Activated naive CD8-positive, alpha-beta T cell (primary cell): ENCODE data around the gene SCARB1.
"Not testable (repeated sequence)": the region's sequence is repeated elsewhere in the genome, so short reads cannot be mapped to it uniquely, and the experiment has no call there.

Source experiments
- H3K27ac Mint-ChIP-seq: one replicate; pipeline ENCODE4 v1.8.0; 2021; ENCODE audit warnings: mixed read lengths
- H3K27me3 Mint-ChIP-seq: one replicate; pipeline ENCODE4 v1.8.0; 2021; ENCODE audit warnings: mixed read lengths
- H3K36me3 Mint-ChIP-seq: one replicate; pipeline ENCODE4 v1.8.0; 2021; ENCODE audit warnings: mixed read lengths
- H3K4me1 Mint-ChIP-seq: one replicate; pipeline ENCODE4 v1.8.0; 2021; ENCODE audit warnings: low read depth, mixed read lengths
- H3K4me3 Mint-ChIP-seq: one replicate; pipeline ENCODE4 v1.8.0; 2021; ENCODE audit warnings: mild to moderate bottlenecking, mixed read lengths
- H3K9me3 Mint-ChIP-seq: one replicate; pipeline ENCODE4 v1.8.0; 2021; ENCODE audit warnings: low read depth, mixed read lengths

Gene SCARB1

GRCh38 chr12:124863416-124864325 lies at the start of gene SCARB1:
Gene SCARB1 (minus strand): TSS chr12:124863864. CDS start chr12:124863720, 144 bp downstream.
- Mint-ChIP-seq H3K4me3 (peak within 1 kb of the TSS; percentile 87), H3K36me3 (no peaks in the 10 kb centered on the region), H3K4me1 (peaks cover 21% of the 10 kb centered on the region), H3K27me3 (peaks cover 3% of the 10 kb centered on the region), H3K27ac (peak within 1 kb of the TSS; percentile 96), H3K9me3 (no peaks in the 10 kb centered on the region)

GRCh38 chr12:124912529-124913287 lies 49.0 kb upstream of the SCARB1 start:
- not testable (repeated sequence) for H3K9me3 Mint-ChIP-seq
- peak overlapping the region; percentile 98 for H3K27ac Mint-ChIP-seq

GRCh38 chr12:124911521-124911920 lies 47.9 kb upstream of the SCARB1 start:
- H3K36me3 Mint-ChIP-seq, result peaks cover 21% of the 10 kb centered on the region
- H3K4me1 Mint-ChIP-seq, result peaks cover 55% of the 10 kb centered on the region
- H3K4me3 Mint-ChIP-seq, result peak overlapping the region; percentile 72
- peak overlapping the region; percentile 67 for H3K27ac Mint-ChIP-seq
- H3K9me3 Mint-ChIP-seq, H3K27me3 Mint-ChIP-seq: not testable (repeated sequence)

More at GRCh38 chr12:124912529-124913287, 49.0 kb upstream of the SCARB1 start:
- peak overlapping the region; percentile 99 for H3K4me3 Mint-ChIP-seq
- peaks cover 21% of the 10 kb centered on the region for H3K36me3 Mint-ChIP-seq
- peaks cover 60% of the 10 kb centered on the region for H3K4me1 Mint-ChIP-seq
- H3K27me3 Mint-ChIP-seq, result not testable (repeated sequence)

- Mint-ChIP-seq H3K9me3 (no peaks in the 10 kb centered on the region), H3K27me3 (no peaks in the 10 kb centered on the region), H3K4me3 (peak overlapping the region; percentile 72), H3K4me1 (peaks cover 53% of the 10 kb centered on the region), H3K36me3 (peaks cover 21% of the 10 kb centered on the region), H3K27ac (peak overlapping the region; percentile 67)
Observed at GRCh38 chr12:124910561-124911478, 47.2 kb upstream of the SCARB1 start.

- H3K27me3 Mint-ChIP-seq, result no peaks in the 10 kb centered on the region
- no peaks in the 10 kb centered on the region for H3K9me3 Mint-ChIP-seq
- peak overlapping the region; percentile 54 for H3K27ac Mint-ChIP-seq
- H3K4me1 Mint-ChIP-seq, result peaks cover 48% of the 10 kb centered on the region
- H3K36me3 Mint-ChIP-seq, result peaks cover 21% of the 10 kb centered on the region
- peak overlapping the region; percentile 72 for H3K4me3 Mint-ChIP-seq
Observed at GRCh38 chr12:124909831-124910560, 46.3 kb upstream of the SCARB1 start.

GRCh38 chr12:124906606-124907261 lies 43.1 kb upstream of the SCARB1 start:
- Mint-ChIP-seq H3K36me3 (peaks cover 5% of the 10 kb centered on the region), H3K4me3 (no peak overlapping the region), H3K9me3 (no peaks in the 10 kb centered on the region), H3K27me3 (no peaks in the 10 kb centered on the region), H3K27ac (no peak overlapping the region), H3K4me1 (peaks cover 31% of the 10 kb centered on the region)

GRCh38 chr12:124904306-124905098 lies 40.8 kb upstream of the SCARB1 start:
- Mint-ChIP-seq H3K27ac (no peak overlapping the region), H3K4me3 (no peak overlapping the region), H3K36me3 (no peaks in the 10 kb centered on the region), H3K9me3 (no peaks in the 10 kb centered on the region), H3K27me3 (no peaks in the 10 kb centered on the region), H3K4me1 (peaks cover 12% of the 10 kb centered on the region)

- Mint-ChIP-seq H3K36me3 (no peaks in the 10 kb centered on the region), H3K27me3 (no peaks in the 10 kb centered on the region), H3K27ac (no peak overlapping the region), H3K4me1 (peaks cover 24% of the 10 kb centered on the region), H3K9me3 (no peaks in the 10 kb centered on the region), H3K4me3 (no peak overlapping the region)
Observed at GRCh38 chr12:124902916-124903315, 39.3 kb upstream of the SCARB1 start.

GRCh38 chr12:124901003-124901402 lies 37.3 kb upstream of the SCARB1 start:
- Mint-ChIP-seq H3K4me1 (peaks cover 15% of the 10 kb centered on the region), H3K27ac (no peak overlapping the region), H3K9me3 (no peaks in the 10 kb centered on the region), H3K4me3 (no peak overlapping the region), H3K36me3 (no peaks in the 10 kb centered on the region), H3K27me3 (no peaks in the 10 kb centered on the region)

- not testable (repeated sequence) for H3K27me3 Mint-ChIP-seq, H3K9me3 Mint-ChIP-seq, H3K4me3 Mint-ChIP-seq, H3K27ac Mint-ChIP-seq, H3K36me3 Mint-ChIP-seq
- H3K4me1 Mint-ChIP-seq, result peaks cover 13% of the 10 kb centered on the region
Observed at GRCh38 chr12:124900345-124900795, 36.7 kb upstream of the SCARB1 start.

GRCh38 chr12:124898923-124899294 lies 35.2 kb upstream of the SCARB1 start:
- H3K9me3 Mint-ChIP-seq, result no peaks in the 10 kb centered on the region
- no peak overlapping the region for H3K27ac Mint-ChIP-seq
- H3K27me3 Mint-ChIP-seq, result no peaks in the 10 kb centered on the region
- H3K4me3 Mint-ChIP-seq, result peak overlapping the region; percentile 28
- H3K36me3 Mint-ChIP-seq, result no peaks in the 10 kb centered on the region
- peaks cover 13% of the 10 kb centered on the region for H3K4me1 Mint-ChIP-seq

GRCh38 chr12:124898200-124898922 lies 34.7 kb upstream of the SCARB1 start:
- Mint-ChIP-seq H3K27me3 (no peaks in the 10 kb centered on the region), H3K27ac (no peak overlapping the region), H3K36me3 (no peaks in the 10 kb centered on the region), H3K4me1 (peaks cover 13% of the 10 kb centered on the region), H3K9me3 (no peaks in the 10 kb centered on the region), H3K4me3 (peak overlapping the region; percentile 44)
